K562 (cell line): Measurements from ENCODE around the gene CSRNP2. TPM values are rescaled to one million over a fixed set of nuclear protein-coding genes. Genes with fewer than 3 reads are reported as not detected.

Source experiments
- CCNT2 ChIP-seq: IDR thresholded peaks from 2 replicates; pipeline ENCODE4 v1.6.1; 2011; ENCODE audit warnings: borderline replicate concordance, low read depth, mild to moderate bottlenecking, moderate library complexity, mixed read lengths, low read length; ENCODE audit not compliant: insufficient read length; ENCODE audit errors: extremely low read depth
- CREM ChIP-seq: IDR thresholded peaks from 2 replicates; pipeline ENCODE4 v1.6.1; 2014; ENCODE audit warnings: antibody characterized with exemption, low read depth
- DPF2 ChIP-seq: fragments of 450-650 bp; IDR thresholded peaks from 2 replicates; pipeline ENCODE4 v1.6.1; 2016
- ELF1 ChIP-seq: fragments of 200-800 bp; sonication (Bioruptor generic); IDR thresholded peaks from 2 replicates; pipeline ENCODE4 v1.6.1; 2016; ENCODE audit warnings: missing genetic modification characterization, missing compliant biosample characterization
- GATAD2B ChIP-seq: fragments of 450-650 bp; IDR thresholded peaks from 2 replicates; pipeline ENCODE4 v1.6.1; 2017; ENCODE audit warnings: mild to moderate bottlenecking, borderline replicate concordance
- HNRNPL ChIP-seq: fragments of 200-400 bp; formaldehyde crosslinking; IDR thresholded peaks from 2 replicates; pipeline ENCODE4 v1.6.1; 2017; ENCODE audit warnings: low read depth, mild to moderate bottlenecking, low read length
- ILK ChIP-seq: fragments of 450-650 bp; IDR thresholded peaks from 2 replicates; pipeline ENCODE4 v1.6.1; 2016; ENCODE audit warnings: missing genetic modification characterization, low read depth, mild to moderate bottlenecking, missing compliant biosample characterization, moderate library complexity, borderline replicate concordance
- MCM7 ChIP-seq, 2 experiments: fragments of 450-650 bp; IDR thresholded peaks; 2 replicates each; pipeline ENCODE4 v1.6.1; 2016 to 2018
- NCOR1 ChIP-seq: fragments of 450-650 bp; IDR thresholded peaks from 2 replicates; pipeline ENCODE4 v1.6.1; 2016; ENCODE audit warnings: mild to moderate bottlenecking, moderate library complexity
- NFIC ChIP-seq: fragments of 450-650 bp; IDR thresholded peaks from 2 replicates; pipeline ENCODE4 v1.6.1; 2017; ENCODE audit warnings: mild to moderate bottlenecking, inconsistent platforms
- NR3C1 ChIP-seq: sonication (generic); formaldehyde crosslinking; IDR thresholded peaks from 2 replicates; pipeline ENCODE4 v1.8.1; 2022; ENCODE audit warnings: missing genetic modification reagents
- PPARD ChIP-seq: fragments of 250-450 bp; sonication (Bioruptor Pico); IDR thresholded peaks from 2 replicates; pipeline ENCODE4 v1.8.0; 2022; ENCODE audit warnings: inconsistent platforms, mild to moderate bottlenecking, moderate library complexity
- RBM14 ChIP-seq: fragments of 200-400 bp; formaldehyde crosslinking; IDR thresholded peaks from 2 replicates; pipeline ENCODE4 v1.6.1; 2018; ENCODE audit warnings: low read depth, mild to moderate bottlenecking, low read length, moderate library complexity, borderline replicate concordance; ENCODE audit not compliant: insufficient read depth
- RBM25 ChIP-seq: fragments of 200-400 bp; formaldehyde crosslinking; IDR thresholded peaks from 2 replicates; pipeline ENCODE4 v1.6.1; 2018; ENCODE audit warnings: low read length, low read depth, moderate library complexity; ENCODE audit not compliant: severe bottlenecking
- RFX7 ChIP-seq: fragments of 250-450 bp; sonication (Bioruptor Pico); IDR thresholded peaks from 2 replicates; pipeline ENCODE4 v1.5.1; 2021; ENCODE audit warnings: mild to moderate bottlenecking
- SMARCB1 ChIP-seq: IDR thresholded peaks from 2 replicates; pipeline ENCODE4 v1.6.1; 2011; ENCODE audit warnings: improper control_type of control experiment, low read depth; ENCODE audit not compliant: insufficient read length
- ZKSCAN8 ChIP-seq: fragments of 200-800 bp; sonication (Bioruptor generic); IDR thresholded peaks from 2 replicates; pipeline ENCODE4 v1.6.1; 2016; ENCODE audit warnings: missing genetic modification characterization, missing compliant biosample characterization
- ZNF133 ChIP-seq: fragments of 250-450 bp; sonication (Bioruptor Pico); IDR thresholded peaks from 2 replicates; pipeline ENCODE4 v1.4.0; 2020; ENCODE audit warnings: mild to moderate bottlenecking
- polyA plus RNA-seq, 8 experiments: library from polyadenylated mRNA; depleted of rRNA in 4 of 8; stranded (reverse) in 5 of 8; unstranded in 3 of 8; fragments of >200 nt; fragmentation: Nextera tagmentation in 2 of 8; fragmentation: Illumina TruSeq in 1 of 8; extraction: Ambion mirVana in 2 of 8; extraction: Trizol in 1 of 8; gene quantifications; 2 replicates each; pipeline versions ENCODE4 v1.2.1 to v1.2.3, GENCODE V29; 2011 to 2014; ENCODE audit warnings: inconsistent platforms in 1 of 8, missing spikeins in 1 of 8
- total RNA-seq, 7 experiments: library from RNA; depleted of rRNA in 6 of 7; stranded (reverse); fragments of >200 nt in 6 of 7; fragmentation: Illumina TruSeq in 2 of 7; extraction: Trizol in 2 of 7; gene quantifications; 2 replicates each; pipeline versions ENCODE4 v1.2.1 to v1.2.3, GENCODE V29; 2011 to 2021; ENCODE audit warnings: low replicate concordance in 1 of 7
- TF ChIP-seq, protein P1 (sequence below): sonication (generic); formaldehyde crosslinking; IDR thresholded peaks from 2 replicates; pipeline ENCODE4 v1.8.0; 2022; ENCODE audit warnings: mild to moderate bottlenecking, missing genetic modification reagents
- TF ChIP-seq, protein P2 (sequence below): fragments of 250-450 bp; sonication (Bioruptor Pico); IDR thresholded peaks from 2 replicates; pipeline ENCODE4 v1.5.0; 2022; ENCODE audit warnings: mild to moderate bottlenecking
- TF ChIP-seq, protein P3 (sequence below): fragments of 450-650 bp; formaldehyde crosslinking; IDR thresholded peaks from 2 replicates; pipeline ENCODE4 v1.4.0; 2022; ENCODE audit warnings: mild to moderate bottlenecking, moderate library complexity
- TF ChIP-seq, protein P4 (sequence below): sonication (generic); formaldehyde crosslinking; IDR thresholded peaks from 2 replicates; pipeline ENCODE4 v1.8.1; 2023; ENCODE audit warnings: mild to moderate bottlenecking, missing genetic modification reagents

CSRNP2 gene
- total and polyA plus RNA-seq, 9 of the 15 experiments (the other 6 are each of a cell fraction or from before 2014, with no cell fraction given): 1.6 to 13.9 (median 5.9) TPM

DNA sequence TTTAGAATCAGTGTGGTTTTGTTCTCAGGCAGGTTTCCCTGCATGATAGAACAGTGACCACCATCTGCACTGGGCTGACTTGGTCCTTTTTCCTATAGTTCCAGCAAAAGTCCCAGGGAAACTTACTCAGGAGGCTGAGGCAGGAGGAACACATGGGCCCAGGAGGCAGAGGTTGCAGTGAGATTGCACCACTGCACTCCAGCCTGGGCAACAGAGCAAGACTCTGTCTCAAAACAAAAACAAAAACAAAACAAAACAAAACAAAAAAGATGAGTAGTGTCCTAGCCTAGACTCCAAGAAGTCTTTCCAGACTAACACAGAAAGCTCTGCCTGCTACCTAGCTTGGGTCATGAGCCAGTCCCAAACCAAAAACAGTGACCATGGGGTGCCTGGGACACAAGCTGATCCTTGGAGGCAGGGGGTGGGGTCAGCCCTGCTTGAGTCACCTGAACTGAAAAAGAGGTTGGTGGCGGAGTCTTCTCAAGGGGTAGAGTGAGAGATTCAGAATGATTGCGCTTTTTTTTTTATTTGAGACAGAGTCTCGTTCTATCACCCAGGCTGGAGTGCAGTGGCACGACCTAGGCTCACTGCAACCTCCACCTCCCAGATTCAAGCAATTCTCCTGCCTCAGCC is 49.8 kb downstream of the CSRNP2 start (continued):
- TF ChIP-seq, protein P1, sequence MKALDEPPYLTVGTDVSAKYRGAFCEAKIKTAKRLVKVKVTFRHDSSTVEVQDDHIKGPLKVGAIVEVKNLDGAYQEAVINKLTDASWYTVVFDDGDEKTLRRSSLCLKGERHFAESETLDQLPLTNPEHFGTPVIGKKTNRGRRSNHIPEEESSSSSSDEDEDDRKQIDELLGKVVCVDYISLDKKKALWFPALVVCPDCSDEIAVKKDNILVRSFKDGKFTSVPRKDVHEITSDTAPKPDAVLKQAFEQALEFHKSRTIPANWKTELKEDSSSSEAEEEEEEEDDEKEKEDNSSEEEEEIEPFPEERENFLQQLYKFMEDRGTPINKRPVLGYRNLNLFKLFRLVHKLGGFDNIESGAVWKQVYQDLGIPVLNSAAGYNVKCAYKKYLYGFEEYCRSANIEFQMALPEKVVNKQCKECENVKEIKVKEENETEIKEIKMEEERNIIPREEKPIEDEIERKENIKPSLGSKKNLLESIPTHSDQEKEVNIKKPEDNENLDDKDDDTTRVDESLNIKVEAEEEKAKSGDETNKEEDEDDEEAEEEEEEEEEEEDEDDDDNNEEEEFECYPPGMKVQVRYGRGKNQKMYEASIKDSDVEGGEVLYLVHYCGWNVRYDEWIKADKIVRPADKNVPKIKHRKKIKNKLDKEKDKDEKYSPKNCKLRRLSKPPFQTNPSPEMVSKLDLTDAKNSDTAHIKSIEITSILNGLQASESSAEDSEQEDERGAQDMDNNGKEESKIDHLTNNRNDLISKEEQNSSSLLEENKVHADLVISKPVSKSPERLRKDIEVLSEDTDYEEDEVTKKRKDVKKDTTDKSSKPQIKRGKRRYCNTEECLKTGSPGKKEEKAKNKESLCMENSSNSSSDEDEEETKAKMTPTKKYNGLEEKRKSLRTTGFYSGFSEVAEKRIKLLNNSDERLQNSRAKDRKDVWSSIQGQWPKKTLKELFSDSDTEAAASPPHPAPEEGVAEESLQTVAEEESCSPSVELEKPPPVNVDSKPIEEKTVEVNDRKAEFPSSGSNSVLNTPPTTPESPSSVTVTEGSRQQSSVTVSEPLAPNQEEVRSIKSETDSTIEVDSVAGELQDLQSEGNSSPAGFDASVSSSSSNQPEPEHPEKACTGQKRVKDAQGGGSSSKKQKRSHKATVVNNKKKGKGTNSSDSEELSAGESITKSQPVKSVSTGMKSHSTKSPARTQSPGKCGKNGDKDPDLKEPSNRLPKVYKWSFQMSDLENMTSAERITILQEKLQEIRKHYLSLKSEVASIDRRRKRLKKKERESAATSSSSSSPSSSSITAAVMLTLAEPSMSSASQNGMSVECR: no peak
- TF ChIP-seq CREM (no peak), MCM7 (IDR thresholded peaks at IDR 0.05) (no peak), PPARD (no peak), ILK (no peak), RBM14 (no peak), RFX7 (CRISPR knock-in tag) (no peak), ZKSCAN8 (no peak), NCOR1 (no peak), SMARCB1 (no peak), CCNT2 (no peak), HNRNPL (no peak), NFIC (no peak), ELF1 (tag) (no peak), ZNF133 (CRISPR knock-in tag) (no peak), DPF2 (0 out of 2 replicates have a peak, but pooled peaks have one; percentile 9), NR3C1 (no peak), RBM25 (no peak), GATAD2B (no peak)
- TF ChIP-seq, protein P2, sequence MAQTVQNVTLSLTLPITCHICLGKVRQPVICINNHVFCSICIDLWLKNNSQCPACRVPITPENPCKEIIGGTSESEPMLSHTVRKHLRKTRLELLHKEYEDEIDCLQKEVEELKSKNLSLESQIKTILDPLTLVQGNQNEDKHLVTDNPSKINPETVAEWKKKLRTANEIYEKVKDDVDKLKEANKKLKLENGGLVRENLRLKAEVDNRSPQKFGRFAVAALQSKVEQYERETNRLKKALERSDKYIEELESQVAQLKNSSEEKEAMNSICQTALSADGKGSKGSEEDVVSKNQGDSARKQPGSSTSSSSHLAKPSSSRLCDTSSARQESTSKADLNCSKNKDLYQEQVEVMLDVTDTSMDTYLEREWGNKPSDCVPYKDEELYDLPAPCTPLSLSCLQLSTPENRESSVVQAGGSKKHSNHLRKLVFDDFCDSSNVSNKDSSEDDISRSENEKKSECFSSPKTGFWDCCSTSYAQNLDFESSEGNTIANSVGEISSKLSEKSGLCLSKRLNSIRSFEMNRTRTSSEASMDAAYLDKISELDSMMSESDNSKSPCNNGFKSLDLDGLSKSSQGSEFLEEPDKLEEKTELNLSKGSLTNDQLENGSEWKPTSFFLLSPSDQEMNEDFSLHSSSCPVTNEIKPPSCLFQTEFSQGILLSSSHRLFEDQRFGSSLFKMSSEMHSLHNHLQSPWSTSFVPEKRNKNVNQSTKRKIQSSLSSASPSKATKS (CRISPR knock-in tag): no peak
- TF ChIP-seq, protein P3, sequence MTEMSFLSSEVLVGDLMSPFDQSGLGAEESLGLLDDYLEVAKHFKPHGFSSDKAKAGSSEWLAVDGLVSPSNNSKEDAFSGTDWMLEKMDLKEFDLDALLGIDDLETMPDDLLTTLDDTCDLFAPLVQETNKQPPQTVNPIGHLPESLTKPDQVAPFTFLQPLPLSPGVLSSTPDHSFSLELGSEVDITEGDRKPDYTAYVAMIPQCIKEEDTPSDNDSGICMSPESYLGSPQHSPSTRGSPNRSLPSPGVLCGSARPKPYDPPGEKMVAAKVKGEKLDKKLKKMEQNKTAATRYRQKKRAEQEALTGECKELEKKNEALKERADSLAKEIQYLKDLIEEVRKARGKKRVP (CRISPR knock-in tag): no peak
- TF ChIP-seq, protein P4, sequence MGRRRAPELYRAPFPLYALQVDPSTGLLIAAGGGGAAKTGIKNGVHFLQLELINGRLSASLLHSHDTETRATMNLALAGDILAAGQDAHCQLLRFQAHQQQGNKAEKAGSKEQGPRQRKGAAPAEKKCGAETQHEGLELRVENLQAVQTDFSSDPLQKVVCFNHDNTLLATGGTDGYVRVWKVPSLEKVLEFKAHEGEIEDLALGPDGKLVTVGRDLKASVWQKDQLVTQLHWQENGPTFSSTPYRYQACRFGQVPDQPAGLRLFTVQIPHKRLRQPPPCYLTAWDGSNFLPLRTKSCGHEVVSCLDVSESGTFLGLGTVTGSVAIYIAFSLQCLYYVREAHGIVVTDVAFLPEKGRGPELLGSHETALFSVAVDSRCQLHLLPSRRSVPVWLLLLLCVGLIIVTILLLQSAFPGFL (CRISPR knock-in tag): no peak
